DMS153 treated with DMSO at 0.1 percent for 48 hours (cell line): ENCODE data around the gene CD9.

ENCODE experiments used
- DNase-seq: peaks from one replicate; lab custom pipeline; 2025; ENCODE audit not compliant: unreplicated experiment; lab: John Stamatoyannopoulos, UW

CD9 gene

GRCh38 chr12:6216581-6216980 is 16.4 kb downstream of the CD9 start:
- DNase-seq = no peak

- DNase-seq = no peak
Observed at GRCh38 chr12:6218347-6218925, 18.2 kb downstream of the CD9 start.

- DNase-seq = no peak
Observed at GRCh38 chr12:6219980-6220379, 19.8 kb downstream of the CD9 start.

GRCh38 chr12:6221146-6221545 is 20.9 kb downstream of the CD9 start:
- DNase-seq = no peak

- no peak for DNase-seq
Observed at GRCh38 chr12:6222078-6222654, 22.0 kb downstream of the CD9 start.

GRCh38 chr12:6223545-6223944 is 23.3 kb downstream of the CD9 start:
- DNase-seq = no peak

GRCh38 chr12:6224550-6224949 is 24.4 kb downstream of the CD9 start:
- peak; percentile 61 for DNase-seq

- DNase-seq = no peak
Observed at GRCh38 chr12:6225630-6226001, 25.4 kb downstream of the CD9 start.

GRCh38 chr12:6226002-6226678 is 25.9 kb downstream of the CD9 start:
- no peak for DNase-seq

GRCh38 chr12:6226679-6227051 is 26.5 kb downstream of the CD9 start:
- no peak for DNase-seq

GRCh38 chr12:6228535-6229223 is 28.5 kb downstream of the CD9 start:
- no peak for DNase-seq

GRCh38 chr12:6229224-6230218 is 29.3 kb downstream of the CD9 start:
- DNase-seq = peak; percentile 36

- no peak for DNase-seq
Observed at GRCh38 chr12:6230321-6231110, 30.3 kb downstream of the CD9 start.

GRCh38 chr12:6231359-6232268 is 31.4 kb downstream of the CD9 start:
- no peak for DNase-seq

GRCh38 chr12:6233121-6233971 is 33.1 kb downstream of the CD9 start:
- no peak for DNase-seq

- DNase-seq = no peak
Observed at GRCh38 chr12:6234214-6234613, 34.0 kb downstream of the CD9 start.

GRCh38 chr12:6234906-6235305 is 34.7 kb downstream of the CD9 start:
- DNase-seq = no peak

- DNase-seq = peak; percentile 75
Observed at GRCh38 chr12:6235499-6235898, 35.3 kb downstream of the CD9 start.
